ENCODE data around the gene NR3C2. TPM values are rescaled to one million over a fixed set of nuclear protein-coding genes. Genes with fewer than 3 reads are reported as not detected.

The NR3C2 gene
- total RNA-seq (2014; rRNA removed; shearing (Covaris generic); ENCODE audit: low replicate concordance) = not detected in 2 replicates

DNA sequence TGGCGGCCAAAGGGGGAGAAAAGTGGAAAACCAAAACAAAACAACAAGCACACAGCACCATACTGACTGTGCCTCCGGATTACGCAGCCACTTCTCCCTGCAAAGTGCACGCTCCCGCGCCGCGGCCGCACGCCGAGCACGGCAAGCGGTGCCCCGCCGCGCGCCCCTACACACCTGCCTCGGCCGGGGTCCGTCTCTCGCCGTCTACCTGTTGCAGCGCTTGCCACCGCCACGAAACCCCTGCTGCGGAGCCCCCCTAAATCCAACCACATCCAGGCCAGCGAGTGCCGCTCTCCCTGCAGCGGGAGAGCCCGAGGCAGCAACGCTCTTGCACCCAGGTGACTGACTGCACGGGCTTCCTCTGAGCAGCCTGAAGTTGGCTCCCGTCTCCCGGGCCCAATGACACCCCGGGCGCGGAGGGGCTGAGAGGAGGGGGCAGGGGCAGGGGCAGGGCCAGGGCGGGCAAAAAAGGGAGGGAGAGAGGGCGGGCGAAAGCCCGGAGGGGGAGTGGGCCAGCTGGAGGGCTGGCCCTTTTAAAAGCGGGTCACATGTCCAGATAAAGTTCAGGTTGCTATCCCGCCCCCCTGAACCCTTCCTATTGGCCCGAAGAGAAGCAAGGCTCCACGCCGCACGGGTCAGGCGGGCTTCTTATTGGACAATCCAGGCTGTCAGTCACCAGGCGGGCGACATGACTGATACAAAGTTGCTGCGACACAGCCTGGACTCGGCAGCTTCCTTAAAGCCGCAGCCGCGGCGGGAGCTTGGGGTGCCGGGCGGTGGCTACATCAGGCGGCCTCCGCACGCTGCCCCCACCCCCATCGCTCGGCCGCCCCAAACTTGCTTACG, at the start of gene NR3C2:
NR3C2 (minus strand) TSS at position 429 of the 846 bp plus-strand sequence.
- H3K36me3 ChIP-seq = no peaks in the 10 kb centered on the region
- H3K27me3 ChIP-seq = peaks cover 47% of the 10 kb centered on the region
- H3K9me3 ChIP-seq = no peaks in the 10 kb centered on the region
- peak within 1 kb of the TSS; percentile 55 for H3K4me3 ChIP-seq
- peak; percentile 92 for DNase-seq

DNA sequence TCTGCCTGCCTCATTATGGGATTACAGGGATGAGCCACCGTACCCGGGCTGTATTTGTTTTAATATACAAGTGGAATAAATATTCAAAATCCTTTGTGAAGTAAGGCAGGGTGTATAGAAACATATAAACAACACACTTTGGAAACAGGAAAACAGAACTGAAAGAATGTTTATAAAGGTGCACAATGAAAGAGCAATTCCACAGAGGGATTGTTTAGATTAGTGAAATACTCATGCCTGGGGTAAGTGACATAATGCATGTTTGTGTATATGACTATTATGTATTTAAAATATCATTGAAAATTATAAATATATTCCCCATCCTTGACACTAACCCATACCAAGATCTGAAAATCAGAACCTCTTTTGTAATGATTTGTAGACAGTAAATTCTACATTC, 45.0 kb upstream of the NR3C2 start:
- Histone ChIP-seq H3K9me3 (no peaks in the 10 kb centered on the region), H3K36me3 (no peaks in the 10 kb centered on the region), H3K27me3 (no peaks in the 10 kb centered on the region), H3K4me3 (no peak overlapping the region)
- DNase-seq = no peak

DNA sequence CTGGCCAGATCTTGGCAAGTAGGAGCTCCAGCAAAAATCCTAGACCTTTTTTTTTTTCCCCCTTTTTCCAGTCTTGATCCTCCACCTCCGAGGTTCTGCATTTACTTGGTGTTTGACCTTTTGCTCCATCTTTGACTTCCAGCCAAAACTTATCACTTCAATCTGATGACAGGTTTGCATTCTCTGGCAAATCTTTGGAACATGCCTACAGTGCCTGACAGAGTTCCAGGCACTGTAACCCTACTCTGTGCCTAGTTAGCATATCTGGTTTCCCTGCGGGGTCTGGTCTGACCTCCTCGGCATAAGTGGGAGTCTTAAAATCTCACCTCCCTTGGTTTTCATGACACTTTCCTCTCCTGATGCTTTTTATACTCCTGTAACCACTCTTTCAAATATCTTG, 39.4 kb upstream of the NR3C2 start:
- H3K9me3 ChIP-seq = no peaks in the 10 kb centered on the region
- no peaks in the 10 kb centered on the region for H3K27me3 ChIP-seq
- H3K4me3 ChIP-seq = no peak overlapping the region
- no peak for DNase-seq
- no peaks in the 10 kb centered on the region for H3K36me3 ChIP-seq

DNA sequence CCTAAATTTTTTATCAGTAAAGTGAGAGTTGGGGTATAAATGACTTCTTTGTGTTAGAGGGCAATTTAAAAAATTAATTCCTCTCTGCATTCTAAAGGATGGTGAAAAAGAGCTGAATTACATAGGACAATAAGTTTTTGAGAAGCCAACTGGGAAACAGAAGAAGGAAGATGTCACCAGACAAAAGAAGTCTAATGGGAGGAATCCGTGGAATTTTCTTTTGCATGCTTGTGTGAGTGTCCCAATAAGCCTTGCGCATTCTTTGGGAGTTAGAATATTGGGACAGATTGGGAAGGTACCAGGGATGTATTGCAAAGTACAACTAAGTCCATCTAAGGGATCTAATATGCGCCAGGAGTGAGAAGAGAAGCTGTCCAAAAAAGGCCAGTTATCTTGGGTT, 35.1 kb upstream of the NR3C2 start:
- Histone ChIP-seq H3K9me3 (no peaks in the 10 kb centered on the region), H3K4me3 (no peak overlapping the region)
- no peak for DNase-seq

DNA sequence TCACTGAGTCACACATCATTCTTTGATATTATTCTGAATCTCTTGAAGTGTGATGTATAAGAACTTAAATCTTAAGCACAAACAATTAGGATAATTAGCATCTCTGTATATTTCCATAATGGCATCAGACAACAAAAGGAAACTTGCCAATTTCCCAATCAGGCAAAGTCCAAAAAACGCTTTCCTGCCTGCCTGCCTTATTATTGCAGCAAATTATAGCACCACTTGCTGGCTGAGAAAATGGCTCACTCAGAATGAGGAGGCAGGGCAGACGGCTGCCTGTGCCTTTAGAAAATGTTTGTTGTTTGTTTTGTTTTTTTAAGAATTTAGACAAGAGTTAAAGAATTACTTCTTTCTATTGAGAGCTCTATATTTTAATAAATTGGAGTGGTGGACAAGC, 27.7 kb upstream of the NR3C2 start:
- no peak overlapping the region for H3K4me3 ChIP-seq
- no peaks in the 10 kb centered on the region for H3K9me3 ChIP-seq
- no peaks in the 10 kb centered on the region for H3K36me3 ChIP-seq
- DNase-seq = no peak
- no peaks in the 10 kb centered on the region for H3K27me3 ChIP-seq

More for the DNA sequence above, 35.1 kb upstream of the NR3C2 start:
- Histone ChIP-seq H3K27me3 (no peaks in the 10 kb centered on the region), H3K36me3 (no peaks in the 10 kb centered on the region)

DNA sequence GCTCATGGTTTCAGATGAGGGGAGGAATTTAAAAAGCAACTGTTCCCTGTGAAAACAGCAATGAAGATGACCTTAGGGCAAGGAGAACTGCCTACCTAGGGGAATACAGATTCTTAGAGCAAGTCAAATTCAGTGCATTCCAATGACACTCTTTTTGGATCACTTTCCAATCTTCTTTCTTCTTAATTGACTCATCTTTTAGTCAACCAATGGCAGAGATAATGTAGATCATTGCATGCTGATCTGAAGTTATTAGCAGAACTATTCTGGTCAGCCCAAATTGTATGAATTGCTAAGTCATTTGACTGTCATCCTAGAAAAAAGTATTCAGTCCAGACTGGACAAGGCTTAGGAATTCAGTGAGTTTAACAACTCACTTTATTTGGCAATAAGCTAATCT, 12.6 kb upstream of the NR3C2 start:
- Histone ChIP-seq H3K9me3 (no peaks in the 10 kb centered on the region), H3K27me3 (no peaks in the 10 kb centered on the region), H3K4me3 (no peak overlapping the region), H3K36me3 (no peaks in the 10 kb centered on the region)
- DNase-seq = no peak

DNA sequence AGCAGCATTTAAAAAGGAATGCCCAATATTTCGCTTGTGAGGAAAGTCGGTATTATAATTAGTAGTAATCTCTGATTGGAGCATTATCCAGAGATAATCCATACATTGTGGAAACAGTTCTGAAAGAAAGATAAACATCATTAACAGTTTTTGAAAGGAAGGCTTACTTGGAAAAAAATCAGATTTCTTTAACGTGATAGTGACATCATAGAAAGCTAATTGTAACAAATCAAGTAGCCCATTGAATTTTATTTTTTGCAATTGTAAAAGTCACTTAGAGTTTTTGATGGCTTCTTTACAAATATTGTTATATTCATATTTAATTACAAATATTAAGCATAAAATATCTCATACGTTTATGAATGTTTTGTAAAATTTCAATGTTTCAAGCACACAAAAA, 11.6 kb upstream of the NR3C2 start:
- DNase-seq = no peak
- Histone ChIP-seq H3K9me3 (no peaks in the 10 kb centered on the region), H3K36me3 (no peaks in the 10 kb centered on the region), H3K4me3 (no peak overlapping the region), H3K27me3 (no peaks in the 10 kb centered on the region)

DNA sequence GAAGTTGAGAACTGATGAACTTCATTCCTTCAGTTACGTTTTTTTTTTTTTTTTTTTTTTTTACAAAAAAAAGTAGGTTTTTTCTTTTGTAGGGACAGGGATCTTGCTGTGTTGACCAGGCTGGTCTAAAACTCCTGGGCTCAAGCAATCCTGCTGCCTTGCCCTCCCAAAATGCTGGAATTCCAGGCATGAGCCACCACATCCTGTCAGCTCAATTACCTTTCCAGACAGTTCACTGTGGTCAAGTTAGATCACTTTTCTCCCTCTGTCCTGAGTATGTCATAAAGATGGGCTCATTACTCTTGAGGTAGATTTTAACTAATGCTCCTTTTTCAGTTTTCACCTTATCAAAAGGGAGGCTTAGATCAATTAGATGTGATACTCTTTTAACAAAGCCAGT, 10.8 kb upstream of the NR3C2 start:
- Histone ChIP-seq H3K27me3 (no peaks in the 10 kb centered on the region; the same call in 1 of the 2 replicates), H3K36me3 (no peaks in the 10 kb centered on the region), H3K4me3 (no peak overlapping the region), H3K9me3 (no peaks in the 10 kb centered on the region)
- no peak for DNase-seq

DNA sequence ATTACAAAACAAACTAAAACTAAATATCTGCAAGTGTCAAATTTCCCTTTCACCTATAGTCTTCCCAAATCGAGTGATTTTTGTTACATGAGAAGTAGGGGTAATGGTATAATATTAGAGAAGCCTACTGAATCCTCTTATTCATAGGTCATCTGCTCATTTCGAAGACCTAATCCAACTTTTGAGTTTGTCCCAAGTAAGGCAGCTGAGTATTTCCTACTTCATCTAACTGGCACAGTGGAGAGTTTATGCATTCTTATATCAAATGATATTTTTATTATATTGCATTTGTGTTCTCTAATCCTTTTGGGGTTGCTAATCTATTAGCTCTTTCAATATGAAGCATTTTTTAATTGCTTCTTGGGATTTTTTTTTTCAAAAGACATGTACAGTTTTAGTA, 7.7 kb upstream of the NR3C2 start:
- H3K4me3 ChIP-seq = no peak overlapping the region
- H3K36me3 ChIP-seq = no peaks in the 10 kb centered on the region
- DNase-seq = no peak
- peaks cover 19% of the 10 kb centered on the region for H3K27me3 ChIP-seq
- no peaks in the 10 kb centered on the region for H3K9me3 ChIP-seq

DNA sequence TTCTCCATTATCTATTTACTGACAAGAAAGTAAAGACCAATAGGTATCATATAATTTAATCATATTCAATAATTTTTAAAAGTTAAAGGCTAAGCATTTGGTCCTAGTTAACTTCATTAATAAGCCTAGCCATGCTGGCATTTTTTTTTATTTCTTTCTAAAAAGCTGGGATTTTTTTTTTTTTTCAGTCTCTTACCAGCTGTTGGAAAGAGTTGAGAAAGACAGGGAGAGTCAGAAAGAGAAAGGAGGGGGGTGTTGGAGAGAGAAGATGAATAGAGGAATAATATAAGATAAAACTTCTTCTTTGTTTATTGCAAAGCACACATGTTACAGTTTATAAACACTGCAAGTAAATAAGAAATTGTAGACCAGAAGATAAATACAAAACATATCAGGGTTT, 5.9 kb upstream of the NR3C2 start:
- no peak overlapping the region for H3K4me3 ChIP-seq
- no peaks in the 10 kb centered on the region for H3K36me3 ChIP-seq
- H3K9me3 ChIP-seq = no peaks in the 10 kb centered on the region
- H3K27me3 ChIP-seq = peaks cover 31% of the 10 kb centered on the region
- DNase-seq = no peak

DNA sequence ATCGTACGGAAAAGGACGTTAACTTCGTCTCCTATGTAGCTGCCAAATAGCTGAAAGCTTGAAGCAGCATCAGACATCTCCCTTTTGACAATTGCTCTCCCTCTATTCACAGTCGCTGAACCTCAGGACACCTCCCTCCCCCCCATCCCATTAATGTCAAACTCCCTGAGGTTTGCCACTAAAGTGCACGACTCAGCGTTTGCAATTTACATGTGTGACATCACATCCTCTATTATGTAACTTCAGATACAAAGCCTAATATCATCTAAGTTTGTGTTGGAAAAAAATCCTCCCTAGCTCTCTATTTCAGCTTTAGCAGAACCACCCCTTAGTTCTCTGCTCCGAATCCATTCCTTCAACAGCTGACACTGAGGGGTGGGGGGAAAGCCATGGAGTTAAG, 5.5 kb upstream of the NR3C2 start:
- peaks cover 32% of the 10 kb centered on the region for H3K27me3 ChIP-seq
- H3K36me3 ChIP-seq = no peaks in the 10 kb centered on the region
- no peak overlapping the region for H3K4me3 ChIP-seq
- no peaks in the 10 kb centered on the region for H3K9me3 ChIP-seq
- DNase-seq = no peak

DNA sequence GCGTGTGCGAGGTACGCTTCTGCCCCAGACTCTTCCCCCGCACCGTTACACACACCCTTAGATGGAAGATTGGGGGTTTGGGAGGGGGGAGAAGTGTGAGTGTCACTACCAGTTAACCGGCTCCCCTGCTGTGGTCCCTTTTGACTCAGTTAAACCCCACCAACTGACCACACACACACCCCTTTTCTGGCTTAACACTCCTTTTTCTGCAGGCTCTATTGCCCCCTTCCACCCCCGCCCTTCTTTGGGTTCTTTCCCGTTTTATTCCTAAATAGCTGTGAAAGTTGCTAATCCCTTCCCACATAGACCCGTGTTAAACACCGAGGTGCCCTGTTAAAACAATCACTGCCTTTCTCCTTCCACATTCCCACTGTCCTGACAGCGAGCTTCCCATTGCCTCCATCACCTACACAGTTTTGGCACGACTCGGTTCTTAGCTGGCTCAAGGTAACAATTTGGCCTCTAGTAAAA, 3.7 kb upstream of the NR3C2 start:
- Histone ChIP-seq H3K27me3 (peaks cover 47% of the 10 kb centered on the region), H3K36me3 (no peaks in the 10 kb centered on the region), H3K4me3 (peak overlapping the region; percentile 17; the same call in 1 of the 2 replicates), H3K9me3 (no peaks in the 10 kb centered on the region)
- no peak for DNase-seq

DNA sequence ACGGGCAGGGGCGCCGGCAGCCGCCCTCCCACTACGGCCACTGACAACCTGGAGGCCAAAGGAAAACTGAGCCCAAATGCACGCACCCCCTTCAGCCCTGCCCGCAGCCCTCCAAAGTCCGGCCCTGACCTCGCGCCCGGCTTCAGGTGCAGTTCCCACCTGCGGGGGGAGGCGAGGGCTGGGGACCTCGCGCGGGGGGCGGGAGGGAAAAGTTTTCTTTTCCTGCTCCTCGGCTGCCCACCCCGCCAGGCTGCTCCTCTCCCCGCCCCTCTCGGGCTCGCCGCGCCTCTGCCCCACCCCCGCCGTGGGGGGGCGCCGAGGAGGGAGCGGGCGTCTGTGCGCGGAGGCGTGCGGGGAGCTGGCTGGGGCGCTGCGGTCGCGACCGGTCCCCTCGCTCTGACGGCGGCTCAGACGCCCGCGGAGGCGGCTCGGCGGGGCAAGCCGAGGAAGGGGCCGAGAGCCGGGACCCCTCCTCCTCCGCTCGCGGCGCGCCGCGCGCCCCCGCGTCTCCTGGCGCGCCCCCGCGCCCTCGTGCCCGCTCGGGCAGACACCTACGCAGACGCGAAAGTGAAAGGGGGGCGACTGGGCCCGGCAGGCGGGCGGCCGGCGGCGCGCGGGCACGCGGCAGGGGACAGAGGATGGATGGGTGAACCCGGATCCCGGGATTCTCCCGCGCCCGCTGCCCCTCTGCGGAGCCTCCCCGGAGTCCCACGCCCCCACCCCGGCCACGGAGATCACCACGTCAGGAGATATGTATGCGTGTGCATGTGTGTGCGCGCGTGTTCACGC, 3.1 kb upstream of the NR3C2 start:
- Histone ChIP-seq H3K9me3 (no peaks in the 10 kb centered on the region), H3K27me3 (peaks cover 50% of the 10 kb centered on the region), H3K4me3 (peak overlapping the region; percentile 24; the same call in 1 of the 2 replicates), H3K36me3 (no peaks in the 10 kb centered on the region)
- no peak for DNase-seq

DNA sequence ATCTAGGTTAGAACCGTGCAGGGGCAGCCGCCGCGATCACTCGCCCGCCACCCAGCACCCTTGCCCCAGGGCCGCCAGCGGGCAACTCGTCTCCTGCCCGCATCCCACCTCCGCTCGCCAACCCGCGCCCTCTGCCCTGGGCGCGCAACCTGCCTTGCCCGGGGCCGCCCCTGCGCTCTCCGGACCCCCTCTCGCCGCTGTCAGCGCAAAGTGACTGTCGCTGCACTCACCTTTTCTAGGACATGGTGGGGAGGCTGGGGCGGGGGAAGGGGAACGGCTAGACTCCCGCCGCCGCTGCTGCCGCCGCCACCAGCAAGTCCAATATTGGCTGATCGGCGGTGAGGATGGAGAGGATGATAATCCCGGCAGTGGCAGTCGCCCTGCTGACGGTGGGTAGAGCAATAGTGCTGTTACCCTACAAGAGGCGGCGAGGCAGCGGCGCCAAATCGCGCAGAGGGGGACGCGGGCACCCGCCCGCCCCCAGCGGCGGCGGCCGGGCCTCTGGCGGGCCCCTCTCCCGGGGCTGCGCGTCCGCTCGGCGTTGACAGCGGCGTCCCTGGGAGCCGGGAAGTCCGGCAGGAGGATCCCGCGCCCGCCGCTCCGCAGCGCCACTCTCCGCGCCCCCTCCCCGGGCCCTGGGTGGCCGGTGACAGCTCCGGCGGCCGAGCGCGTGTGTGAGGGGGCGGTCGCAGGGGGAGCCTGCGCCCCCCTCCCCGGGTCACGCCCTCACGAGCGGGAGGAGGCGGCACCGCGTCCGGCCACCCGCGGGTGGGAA, 2.3 kb upstream of the NR3C2 start:
- H3K4me3 ChIP-seq = peak overlapping the region; percentile 24; the same call in 1 of the 2 replicates
- DNase-seq = no peak
- no peaks in the 10 kb centered on the region for H3K9me3 ChIP-seq
- peaks cover 50% of the 10 kb centered on the region for H3K27me3 ChIP-seq
- no peaks in the 10 kb centered on the region for H3K36me3 ChIP-seq

DNA sequence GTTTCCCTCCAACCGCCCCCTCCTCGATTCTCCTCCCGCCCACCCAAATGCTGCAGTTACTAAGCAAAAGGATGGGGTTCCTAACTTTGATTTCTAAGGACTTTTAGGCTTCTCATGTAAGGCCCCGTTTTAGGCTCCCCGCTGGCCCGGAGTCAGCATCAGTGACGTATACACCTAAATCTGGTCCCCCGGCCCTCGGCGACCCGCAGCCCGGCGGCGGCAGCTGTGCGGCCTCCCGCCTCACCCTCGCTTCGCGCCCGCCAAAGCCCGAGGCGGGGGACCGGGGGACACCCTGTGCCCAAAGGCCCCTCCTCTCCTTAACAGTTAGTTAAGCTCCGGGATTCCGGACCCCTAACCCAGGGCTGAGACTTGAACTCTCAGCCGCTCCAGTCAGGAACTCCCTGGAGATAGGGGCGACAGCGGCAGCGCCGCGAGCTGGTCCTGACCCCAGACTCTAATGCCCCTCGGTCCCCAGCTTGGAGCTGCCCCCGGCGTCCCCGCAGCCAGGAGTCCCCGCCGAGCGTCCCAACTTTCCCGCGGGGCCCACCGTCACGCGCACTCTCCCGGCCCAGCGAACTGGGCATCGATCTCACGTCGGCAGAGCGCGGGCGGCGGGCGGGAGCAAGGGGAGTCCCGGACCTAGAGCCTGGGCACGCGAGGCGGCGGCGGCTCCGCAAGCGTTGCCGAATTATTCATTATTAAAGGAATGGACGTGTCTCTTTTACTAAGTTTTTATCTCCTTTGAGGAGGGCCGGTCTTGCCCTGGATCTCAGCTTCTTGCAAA, 1.5 kb upstream of the NR3C2 start:
- DNase-seq = no peak
- Histone ChIP-seq H3K36me3 (no peaks in the 10 kb centered on the region), H3K27me3 (peaks cover 50% of the 10 kb centered on the region), H3K9me3 (no peaks in the 10 kb centered on the region), H3K4me3 (no peak overlapping the region)

DNA sequence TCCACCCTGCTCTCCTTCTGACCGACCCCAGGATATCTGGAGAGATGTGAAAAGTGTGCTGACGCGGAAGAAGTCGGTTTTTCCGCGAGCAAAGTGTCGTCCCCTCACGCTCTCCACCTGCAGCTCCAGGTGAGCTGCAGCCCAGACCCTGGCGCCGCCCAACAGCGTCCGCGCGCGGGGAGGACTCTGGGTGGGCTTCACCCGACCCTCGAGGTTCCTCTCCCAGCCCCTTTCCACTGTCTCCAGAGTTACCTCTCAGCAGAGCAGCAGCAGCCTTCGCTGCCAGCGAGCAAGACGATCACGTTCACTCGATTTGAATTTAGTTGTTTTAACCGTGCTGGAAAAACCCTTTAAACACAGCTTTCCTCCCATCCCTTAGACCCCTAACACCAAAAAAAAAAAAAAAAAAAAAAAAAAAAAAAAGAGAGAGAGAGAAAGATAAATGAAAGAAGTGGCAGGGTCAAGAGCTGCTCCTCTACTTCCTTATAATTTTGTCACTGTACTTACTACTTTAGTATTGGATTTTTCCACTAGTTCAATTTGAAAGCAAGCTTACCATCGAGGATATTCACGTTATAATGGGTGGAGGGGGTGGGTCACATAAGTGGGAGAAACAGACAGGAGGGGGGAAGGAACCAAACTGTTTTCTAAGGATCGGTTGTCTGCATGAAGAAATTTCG, 758 bp upstream of the NR3C2 start:
- no peaks in the 10 kb centered on the region for H3K9me3 ChIP-seq
- peak overlapping the region; percentile 55 for H3K4me3 ChIP-seq
- peaks cover 50% of the 10 kb centered on the region for H3K27me3 ChIP-seq
- no peaks in the 10 kb centered on the region for H3K36me3 ChIP-seq
- no peak for DNase-seq
